Central memory CD4-positive, alpha-beta T cell (primary cell): ENCODE results near the gene FAM131C.
A peak's percentile ranks its signal among the peaks of the same experiment; 100 is the strongest.
"Not testable (repeated sequence)": the region's sequence is repeated elsewhere in the genome, so short reads cannot be mapped to it uniquely, and the experiment has no call there.

Experiments
- DNase-seq: peaks from one replicate; pipeline ENCODE4 v3.0.0; 2022
- total RNA-seq, 3 experiments: gene quantifications; one replicate each; lab custom pipeline; 2026; lab: John Stamatoyannopoulos, UW

FAM131C gene
- total RNA-seq, result 0 to 0.14 (median 0) reads per million in 3 experiments

GRCh38 chr1:16073490-16074119 is at the start of gene FAM131C:
Gene FAM131C, minus strand, starts transcription at chr1:16073651. Its CDS starts 209 bp downstream, at chr1:16073442.
- peak; percentile 28 for DNase-seq

GRCh38 chr1:16122916-16123315 is 49.5 kb upstream of the FAM131C start:
- DNase-seq, result peak; percentile 1

GRCh38 chr1:16122350-16122881 is 49.0 kb upstream of the FAM131C start:
- no peak for DNase-seq

DNA sequence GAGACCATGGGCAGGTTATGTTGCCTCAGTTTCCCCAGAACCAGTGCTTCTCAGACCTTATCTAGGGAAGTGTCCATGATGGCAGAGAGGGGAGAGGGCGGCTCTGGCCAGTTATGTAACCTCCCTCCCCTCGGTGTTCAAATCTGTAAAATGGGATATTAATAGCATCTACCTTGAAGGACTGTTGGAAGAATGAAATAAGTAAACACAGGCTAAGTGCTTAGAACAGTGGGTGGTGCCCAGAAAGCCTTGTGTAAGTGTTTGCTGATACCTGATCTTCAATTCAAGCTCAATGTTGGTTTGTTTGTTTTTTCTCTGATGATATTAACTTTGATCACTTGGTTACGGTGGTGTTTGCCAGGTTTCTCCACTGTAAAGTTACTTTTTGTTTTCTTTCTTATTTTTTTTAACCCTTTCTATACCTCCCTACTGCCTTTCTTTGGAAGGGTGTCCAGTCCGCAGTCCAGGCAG is 47.5 kb upstream of the FAM131C start:
- DNase-seq, result no peak

- DNase-seq, result no peak
Measured at GRCh38 chr1:16120407-16120806, 47.0 kb upstream of the FAM131C start.

- no peak for DNase-seq
Measured at GRCh38 chr1:16119926-16120325, 46.5 kb upstream of the FAM131C start.

DNA sequence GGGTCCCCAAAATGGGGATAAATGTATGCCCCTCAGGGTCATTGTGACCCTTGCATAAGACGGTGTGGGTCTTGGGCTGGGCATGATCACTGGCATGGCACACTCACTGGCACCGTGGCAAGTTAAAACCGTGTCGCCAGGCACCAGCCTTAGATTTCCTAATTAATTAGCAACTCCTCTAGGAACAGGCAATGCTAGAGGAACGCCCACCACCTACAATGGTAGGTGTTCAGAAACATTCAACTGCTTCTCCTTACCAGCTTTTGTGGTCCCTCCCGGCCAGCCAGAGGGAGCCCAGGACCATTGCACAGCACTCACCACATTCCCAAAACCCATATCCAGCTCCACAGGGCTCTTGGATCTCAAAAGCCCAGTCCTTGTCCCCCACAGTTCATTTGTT is 46.1 kb upstream of the FAM131C start:
- DNase-seq, result no peak

- DNase-seq, result no peak
Measured at GRCh38 chr1:16118706-16119105, 45.3 kb upstream of the FAM131C start.

DNA sequence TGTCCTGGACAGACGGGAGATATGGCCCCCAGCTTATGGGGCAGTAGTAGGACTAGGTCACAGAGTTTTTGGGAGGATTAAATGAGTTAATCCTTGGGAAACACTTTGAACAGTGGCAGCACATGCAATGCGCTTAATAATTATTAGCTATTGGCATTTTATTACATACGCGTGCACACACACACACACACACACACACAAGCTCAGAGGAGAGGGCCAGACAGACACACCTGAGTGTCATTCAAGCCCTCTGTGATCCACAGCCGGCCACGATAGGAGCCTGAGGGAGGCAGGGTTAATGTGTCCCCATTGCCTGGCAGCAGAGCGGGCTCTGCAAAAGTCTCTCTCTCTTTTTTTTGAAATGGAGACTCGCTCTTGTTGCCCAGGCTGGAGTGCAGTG is 44.5 kb upstream of the FAM131C start:
- DNase-seq, result no peak

GRCh38 chr1:16117369-16117768 is 43.9 kb upstream of the FAM131C start:
- no peak for DNase-seq

- no peak for DNase-seq
Measured at GRCh38 chr1:16116625-16117024, 43.2 kb upstream of the FAM131C start.

GRCh38 chr1:16116002-16116401 is 42.6 kb upstream of the FAM131C start:
- DNase-seq, result no peak

- no peak for DNase-seq
Measured at GRCh38 chr1:16115468-16115983, 42.1 kb upstream of the FAM131C start.

GRCh38 chr1:16114527-16115467 is 41.3 kb upstream of the FAM131C start:
- no peak for DNase-seq

GRCh38 chr1:16112596-16113555 is 39.4 kb upstream of the FAM131C start:
- no peak for DNase-seq

DNA sequence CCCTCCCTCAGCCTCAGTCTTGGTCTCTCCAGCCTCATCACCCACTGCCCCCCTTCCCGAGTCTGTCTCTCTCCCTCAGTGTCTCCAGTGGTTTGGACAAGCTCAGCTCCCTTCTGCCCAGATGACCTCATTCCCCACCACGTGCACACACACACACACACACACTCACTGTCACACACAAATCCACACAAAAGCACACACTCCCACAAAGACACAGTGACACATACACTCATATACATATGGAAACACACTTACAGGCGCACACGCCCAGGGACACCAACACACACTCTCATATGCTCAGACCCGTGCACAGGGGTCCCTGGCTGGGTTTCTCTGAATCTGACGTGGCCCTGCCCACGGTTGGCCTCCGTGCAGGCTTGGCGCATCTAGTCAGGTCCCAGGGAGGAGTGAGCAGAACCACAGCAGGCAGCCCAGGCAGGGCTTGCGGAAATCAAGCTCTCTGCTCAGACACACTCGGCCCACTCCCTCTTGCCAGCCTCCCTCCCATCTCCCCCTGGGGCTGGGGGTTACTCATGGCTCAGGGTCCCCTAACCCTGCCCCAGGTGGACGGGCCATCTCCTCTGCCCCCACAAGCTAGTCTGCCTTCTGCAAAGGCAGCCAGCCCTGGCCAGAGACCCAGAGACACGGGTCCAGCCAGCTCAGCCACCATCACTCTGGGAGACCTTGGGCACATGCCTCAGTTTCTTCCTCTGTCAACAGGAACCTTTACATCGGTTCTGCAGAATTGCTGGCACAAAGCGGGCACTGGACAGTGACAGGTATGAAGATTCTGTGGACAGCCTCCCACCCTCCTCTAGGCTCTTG is 38.5 kb upstream of the FAM131C start:
- no peak for DNase-seq

- no peak for DNase-seq
Measured at GRCh38 chr1:16110884-16111283, 37.4 kb upstream of the FAM131C start.

GRCh38 chr1:16110456-16110855 is 37.0 kb upstream of the FAM131C start:
- no peak for DNase-seq

DNA sequence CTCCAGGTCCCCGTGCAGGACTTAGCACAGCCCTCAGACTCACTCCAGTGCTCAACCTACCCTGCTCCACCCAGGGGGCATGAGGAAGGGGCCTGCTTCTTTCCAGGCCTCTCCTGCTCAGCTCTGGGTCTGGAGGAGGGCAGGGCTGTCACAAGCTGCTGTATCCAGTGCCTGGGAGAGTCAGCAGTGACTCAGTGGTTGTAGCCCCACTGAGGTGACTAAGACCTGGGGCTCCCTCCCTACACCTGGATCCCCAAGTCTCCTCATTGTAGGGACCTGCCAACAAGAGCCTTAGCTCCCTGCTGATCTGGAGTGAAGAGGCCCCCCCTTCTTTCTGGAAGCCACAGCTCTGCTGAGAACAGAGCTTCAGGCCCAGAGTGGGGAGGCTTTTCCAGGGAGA is 36.1 kb upstream of the FAM131C start:
- DNase-seq, result no peak

- not testable (repeated sequence) for DNase-seq
Measured at GRCh38 chr1:16107039-16107438, 33.6 kb upstream of the FAM131C start.

GRCh38 chr1:16101623-16102022 is 28.2 kb upstream of the FAM131C start:
- DNase-seq, result no peak
